Vagina (tissue), 2 donors: ENCODE measurements around the gene C19orf38.

Experiments
- POLR2A ChIP-seq, 2 donors: fragments of 450-650 bp; IDR thresholded peaks; one replicate each; pipeline ENCODE4 v1.6.1; 2017; ENCODE audit warnings: antibody characterized with exemption in 2 of 2, mild to moderate bottlenecking in 2 of 2, moderate library complexity in 2 of 2
- POLR2AphosphoS5 ChIP-seq, 2 donors: sonication (generic); formaldehyde crosslinking; IDR thresholded peaks; one replicate each; pipeline ENCODE4 v1.9.0; 2017; ENCODE audit warnings: antibody characterized with exemption in 2 of 2, mild to moderate bottlenecking in 2 of 2, low read depth in 1 of 2; ENCODE audit not compliant: insufficient read depth in 1 of 2
- TF ChIP-seq, protein P1 (sequence below), 3 experiments: fragments of 450-650 bp in 2 of 3; fragments of 200-600 bp in 1 of 3; sonication (generic) in 1 of 3; IDR thresholded peaks; one replicate each; pipeline ENCODE4 v1.5.1; 2017 to 2019; ENCODE audit warnings: antibody characterized with exemption in 3 of 3, mild to moderate bottlenecking in 2 of 3, moderate library complexity in 2 of 3

- TF ChIP-seq POLR2A (IDR thresholded peaks at IDR 0.05) (no peak), POLR2AphosphoS5 (IDR thresholded peaks at IDR 0.05; ENCODE audit: insufficient read depth in 1 of 2, low read depth in 1 of 2) (no peak)
- TF ChIP-seq, protein P1, sequence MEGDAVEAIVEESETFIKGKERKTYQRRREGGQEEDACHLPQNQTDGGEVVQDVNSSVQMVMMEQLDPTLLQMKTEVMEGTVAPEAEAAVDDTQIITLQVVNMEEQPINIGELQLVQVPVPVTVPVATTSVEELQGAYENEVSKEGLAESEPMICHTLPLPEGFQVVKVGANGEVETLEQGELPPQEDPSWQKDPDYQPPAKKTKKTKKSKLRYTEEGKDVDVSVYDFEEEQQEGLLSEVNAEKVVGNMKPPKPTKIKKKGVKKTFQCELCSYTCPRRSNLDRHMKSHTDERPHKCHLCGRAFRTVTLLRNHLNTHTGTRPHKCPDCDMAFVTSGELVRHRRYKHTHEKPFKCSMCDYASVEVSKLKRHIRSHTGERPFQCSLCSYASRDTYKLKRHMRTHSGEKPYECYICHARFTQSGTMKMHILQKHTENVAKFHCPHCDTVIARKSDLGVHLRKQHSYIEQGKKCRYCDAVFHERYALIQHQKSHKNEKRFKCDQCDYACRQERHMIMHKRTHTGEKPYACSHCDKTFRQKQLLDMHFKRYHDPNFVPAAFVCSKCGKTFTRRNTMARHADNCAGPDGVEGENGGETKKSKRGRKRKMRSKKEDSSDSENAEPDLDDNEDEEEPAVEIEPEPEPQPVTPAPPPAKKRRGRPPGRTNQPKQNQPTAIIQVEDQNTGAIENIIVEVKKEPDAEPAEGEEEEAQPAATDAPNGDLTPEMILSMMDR (IDR thresholded peaks at IDR 0.05) = peak; percentile 30 to 61 (median 42)
Measured at GRCh38 chr19:10870955-10871603, 22.9 kb downstream of the C19orf38 start, which contains the start of gene CARM1.
